Mesenchymal stem cell (in vitro differentiated cells and primary cell): ENCODE data around the gene YIF1B.

Experiments used
- DNase-seq: peaks from one replicate; pipeline ENCODE4 v3.0.0-alpha.2; 2013
- H2AFZ ChIP-seq: one replicate; pipeline ENCODE4 v1.6.1; 2013; ENCODE audit warnings: low read depth, mild to moderate bottlenecking, control low read depth, inconsistent platforms, low read length, moderate library complexity
- H2AK5ac ChIP-seq: 2 replicates; pipeline ENCODE4 v1.6.1; 2013; ENCODE audit warnings: low read length, moderate library complexity, mild to moderate bottlenecking, inconsistent platforms; ENCODE audit not compliant: severe bottlenecking
- H2BK120ac ChIP-seq: one replicate; pipeline ENCODE4 v1.6.1; 2013; ENCODE audit warnings: low read depth, mild to moderate bottlenecking, inconsistent platforms, low read length, moderate library complexity
- H2BK12ac ChIP-seq, 2 experiments: one replicate each; pipeline ENCODE4 v1.6.1; 2013; ENCODE audit warnings: inconsistent platforms in 2 of 2, low read length in 2 of 2, mild to moderate bottlenecking in 2 of 2, moderate library complexity in 2 of 2, control low read depth in 1 of 2
- H2BK15ac ChIP-seq: one replicate; pipeline ENCODE4 v1.6.1; 2013; ENCODE audit warnings: mild to moderate bottlenecking, low read depth, inconsistent platforms; ENCODE audit not compliant: poor library complexity, severe bottlenecking
- H2BK5ac ChIP-seq: 2 replicates; pipeline ENCODE4 v1.6.1; 2013; ENCODE audit warnings: low read depth, mild to moderate bottlenecking, low read length, control low read depth, inconsistent platforms; ENCODE audit not compliant: poor library complexity, severe bottlenecking
- H3K14ac ChIP-seq, 2 experiments: one replicate each; pipeline ENCODE4 v1.6.1; 2013; ENCODE audit warnings: inconsistent platforms in 2 of 2, low read length in 2 of 2, control low read depth in 1 of 2, mild to moderate bottlenecking in 1 of 2, moderate library complexity in 1 of 2
- H3K18ac ChIP-seq, 2 experiments: one replicate each; pipeline ENCODE4 v1.6.1; 2013; ENCODE audit warnings: inconsistent platforms in 2 of 2, low read length in 2 of 2, control low read depth in 1 of 2, low read depth in 1 of 2, mild to moderate bottlenecking in 1 of 2
- H3K23ac ChIP-seq, 2 experiments: one replicate each; pipeline ENCODE4 v1.6.1; 2013; ENCODE audit warnings: inconsistent platforms in 2 of 2, low read length in 2 of 2, mild to moderate bottlenecking in 2 of 2, moderate library complexity in 2 of 2, control low read depth in 1 of 2
- H3K27ac ChIP-seq: 2 replicates; pipeline ENCODE4 v1.5.1; 2013; ENCODE audit warnings: mild to moderate bottlenecking, moderate library complexity, low read length, control low read depth, inconsistent platforms; ENCODE audit not compliant: poor library complexity, severe bottlenecking
- H3K27me3 ChIP-seq, 2 experiments: 2 replicates each; pipeline versions ENCODE4 v1.6.1 to v1.7.0; 2013; ENCODE audit warnings: low read length in 2 of 2, mild to moderate bottlenecking in 2 of 2, moderate library complexity in 2 of 2, control low read depth in 1 of 2, inconsistent platforms in 1 of 2; ENCODE audit not compliant: control insufficient read depth in 1 of 2, insufficient read depth in 1 of 2
- H3K36me3 ChIP-seq, 2 experiments: 2 replicates each; pipeline versions ENCODE4 v1.6.1 to v1.7.0; 2013; ENCODE audit warnings: low read length in 2 of 2, control low read depth in 1 of 2, inconsistent platforms in 1 of 2, low read depth in 1 of 2, mild to moderate bottlenecking in 1 of 2; ENCODE audit not compliant: insufficient read depth in 2 of 2, control insufficient read depth in 1 of 2
- H3K4ac ChIP-seq, 2 experiments: one replicate each; pipeline ENCODE4 v1.6.1; 2013; ENCODE audit warnings: inconsistent platforms in 2 of 2, low read length in 2 of 2, mild to moderate bottlenecking in 2 of 2, moderate library complexity in 2 of 2, control low read depth in 1 of 2, low read depth in 1 of 2
- H3K4me1 ChIP-seq: 2 replicates; pipeline ENCODE4 v1.6.1; 2013; ENCODE audit warnings: low read depth, low read length, control low read depth; ENCODE audit not compliant: control insufficient read depth, insufficient read depth
- H3K4me2 ChIP-seq: 2 replicates; pipeline ENCODE4 v1.6.1; 2013; ENCODE audit warnings: low read length, mild to moderate bottlenecking, inconsistent platforms; ENCODE audit not compliant: poor library complexity, severe bottlenecking
- H3K4me3 ChIP-seq, 2 experiments: 2 replicates each; pipeline versions ENCODE4 v1.5.1 to v1.7.0; 2013; ENCODE audit warnings: low read length in 2 of 2, mild to moderate bottlenecking in 2 of 2, control low read depth in 1 of 2, low read depth in 1 of 2; ENCODE audit not compliant: insufficient read depth in 1 of 2
- H3K79me1 ChIP-seq: replicated peaks from 2 replicates; pipeline ENCODE4 v1.6.1; 2013; ENCODE audit warnings: mild to moderate bottlenecking, control low read depth, low read length, inconsistent platforms; ENCODE audit not compliant: poor library complexity, severe bottlenecking
- H3K9ac ChIP-seq: 2 replicates; pipeline ENCODE4 v1.7.0; 2013; ENCODE audit warnings: mild to moderate bottlenecking, low read length, moderate library complexity
- H3K9me3 ChIP-seq: 2 replicates; pipeline ENCODE4 v1.7.0; 2013; ENCODE audit warnings: mild to moderate bottlenecking, low read length; ENCODE audit not compliant: control insufficient read depth
- H4K8ac ChIP-seq: one replicate; pipeline ENCODE4 v1.6.1; 2013; ENCODE audit warnings: inconsistent platforms, mild to moderate bottlenecking, low read length, moderate library complexity
- H4K91ac ChIP-seq: one replicate; pipeline ENCODE4 v1.6.1; 2013; ENCODE audit warnings: mild to moderate bottlenecking, low read length, inconsistent platforms
- WGBS: methylation state at CpG from one replicate; pipeline ENCODE4 v1.1.7; 2013; ENCODE audit warnings: mixed read lengths; 5-methylcytosine and 5-hydroxymethylcytosine counted together

YIF1B gene

GRCh38 chr19:38310279-38310670, 5.5 kb downstream of the YIF1B start:
- H2BK5ac ChIP-seq, result no peak overlapping the region
- H3K36me3 ChIP-seq, result peaks cover 15 to 43% of the 10 kb centered on the region in 2 experiments
- no peak overlapping the region for H3K23ac ChIP-seq
- peaks cover 30% of the 10 kb centered on the region for H3K79me1 ChIP-seq
- no peak overlapping the region for H4K91ac ChIP-seq
- H3K9me3 ChIP-seq, result no peaks in the 10 kb centered on the region
- WGBS, result 95% methylated on average over 2 of the region's 2 CpGs
- H3K18ac ChIP-seq, result no peak overlapping the region
- H2BK15ac ChIP-seq, result no peak overlapping the region
- H3K27ac ChIP-seq, result no peak overlapping the region
- H3K9ac ChIP-seq, result no peak overlapping the region
- no peak overlapping the region for H3K4ac ChIP-seq
- no peak overlapping the region for H2BK120ac ChIP-seq
- no peak overlapping the region for H3K14ac ChIP-seq
- DNase-seq, result no peak
- H3K27me3 ChIP-seq, result no peaks in the 10 kb centered on the region
- no peak overlapping the region for H2BK12ac ChIP-seq
- no peak overlapping the region for H3K4me2 ChIP-seq
- no peak overlapping the region for H3K4me3 ChIP-seq
- no peak overlapping the region for H4K8ac ChIP-seq
- no peak overlapping the region for H2AK5ac ChIP-seq
- peaks cover 11% of the 10 kb centered on the region for H3K4me1 ChIP-seq
- no peak overlapping the region for H2AFZ ChIP-seq

GRCh38 chr19:38309615-38310278, 6.0 kb downstream of the YIF1B start:
- H3K4me3 ChIP-seq, result no peak overlapping the region
- H2BK15ac ChIP-seq, result no peak overlapping the region
- no peak overlapping the region for H2BK120ac ChIP-seq
- no peaks in the 10 kb centered on the region for H3K27me3 ChIP-seq
- no peak overlapping the region for H3K14ac ChIP-seq
- H3K4ac ChIP-seq, result no peak overlapping the region
- no peak overlapping the region for H2BK5ac ChIP-seq
- DNase-seq, result no peak
- no peak overlapping the region for H3K4me2 ChIP-seq
- no peak overlapping the region for H4K91ac ChIP-seq
- H2AFZ ChIP-seq, result no peak overlapping the region
- H3K36me3 ChIP-seq, result peaks cover 15 to 48% of the 10 kb centered on the region in 2 experiments
- peaks cover 27% of the 10 kb centered on the region for H3K79me1 ChIP-seq
- H4K8ac ChIP-seq, result no peak overlapping the region
- H3K9me3 ChIP-seq, result no peaks in the 10 kb centered on the region
- H3K23ac ChIP-seq, result no peak overlapping the region
- H3K27ac ChIP-seq, result no peak overlapping the region
- H2BK12ac ChIP-seq, result no peak overlapping the region
- no peak overlapping the region for H3K9ac ChIP-seq
- WGBS, result 100% methylated on average over 3 of the region's 3 CpGs
- H2AK5ac ChIP-seq, result no peak overlapping the region
- H3K18ac ChIP-seq, result no peak overlapping the region
- peaks cover 12% of the 10 kb centered on the region for H3K4me1 ChIP-seq

GRCh38 chr19:38308926-38309614, 6.7 kb downstream of the YIF1B start:
- Histone ChIP-seq H3K4me1 (peaks cover 16% of the 10 kb centered on the region), H2AFZ (no peak overlapping the region)
- 94% methylated on average over 19 of the region's 24 CpGs for WGBS

GRCh38 chr19:38308006-38308766, 7.6 kb downstream of the YIF1B start:
- no peak overlapping the region for H3K23ac ChIP-seq

More at GRCh38 chr19:38308926-38309614, 6.7 kb downstream of the YIF1B start:
- H2BK12ac ChIP-seq, result no peak overlapping the region
- no peak overlapping the region for H3K23ac ChIP-seq
- no peak overlapping the region for H3K4ac ChIP-seq
- no peak overlapping the region for H3K4me2 ChIP-seq
- no peak overlapping the region for H4K91ac ChIP-seq
- no peak overlapping the region for H3K9ac ChIP-seq
- H2AK5ac ChIP-seq, result no peak overlapping the region
- no peak overlapping the region for H3K4me3 ChIP-seq
- no peak overlapping the region for H2BK15ac ChIP-seq
- H3K79me1 ChIP-seq, result peaks cover 22% of the 10 kb centered on the region
- H4K8ac ChIP-seq, result no peak overlapping the region
- H3K27ac ChIP-seq, result no peak overlapping the region
- H3K36me3 ChIP-seq, result peaks cover 15 to 55% of the 10 kb centered on the region in 2 experiments
- DNase-seq, result no peak
- H3K27me3 ChIP-seq, result no peaks in the 10 kb centered on the region
- H2BK5ac ChIP-seq, result no peak overlapping the region
- H3K14ac ChIP-seq, result no peak overlapping the region
- H3K9me3 ChIP-seq, result no peaks in the 10 kb centered on the region
- H3K18ac ChIP-seq, result no peak overlapping the region
- H2BK120ac ChIP-seq, result no peak overlapping the region

More at GRCh38 chr19:38308006-38308766, 7.6 kb downstream of the YIF1B start:
- Histone ChIP-seq H3K4me1 (peaks cover 22% of the 10 kb centered on the region), H3K14ac (no peak overlapping the region), H3K9ac (no peak overlapping the region), H3K36me3 (peaks cover 15 to 60% of the 10 kb centered on the region in 2 experiments), H2AFZ (no peak overlapping the region), H3K27me3 (no peaks in the 10 kb centered on the region), H3K4me2 (no peak overlapping the region), H4K8ac (no peak overlapping the region), H3K79me1 (peaks cover 22% of the 10 kb centered on the region), H3K9me3 (no peaks in the 10 kb centered on the region), H2BK120ac (no peak overlapping the region), H3K4me3 (no peak overlapping the region), H3K27ac (no peak overlapping the region), H2AK5ac (no peak overlapping the region), H3K4ac (no peak overlapping the region), H2BK5ac (no peak overlapping the region), H3K18ac (no peak overlapping the region), H2BK12ac (no peak overlapping the region), H2BK15ac (peak overlapping the region; percentile 33), H4K91ac (no peak overlapping the region)
- no peak for DNase-seq
- 97% methylated on average over 12 of the region's 12 CpGs for WGBS
